Measurements from ENCODE around the gene BRD7.

Gene BRD7

DNA sequence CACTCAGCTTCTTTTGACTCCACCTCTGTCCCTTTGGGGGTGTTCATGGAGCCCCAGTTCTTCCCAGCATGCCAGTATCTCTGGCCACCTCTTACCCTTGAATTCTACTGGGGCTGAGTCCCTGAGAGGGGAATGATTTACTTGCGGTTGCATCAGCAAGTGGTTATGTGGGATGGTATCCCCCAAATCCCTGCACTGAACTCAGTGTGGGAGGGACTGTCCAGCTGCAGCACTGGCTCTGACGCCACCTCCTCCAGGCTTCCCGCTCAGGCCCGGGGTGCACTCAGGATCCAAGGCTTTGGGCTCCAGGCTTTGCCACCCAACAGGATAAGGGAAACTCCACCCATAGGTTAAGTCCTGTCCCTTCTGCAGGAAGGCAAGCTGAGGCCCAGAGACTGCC lies 21.1 kb upstream of the BRD7 start:
- DNase-seq (ENCODE audit: low read depth, low spot score): no peak

DNA sequence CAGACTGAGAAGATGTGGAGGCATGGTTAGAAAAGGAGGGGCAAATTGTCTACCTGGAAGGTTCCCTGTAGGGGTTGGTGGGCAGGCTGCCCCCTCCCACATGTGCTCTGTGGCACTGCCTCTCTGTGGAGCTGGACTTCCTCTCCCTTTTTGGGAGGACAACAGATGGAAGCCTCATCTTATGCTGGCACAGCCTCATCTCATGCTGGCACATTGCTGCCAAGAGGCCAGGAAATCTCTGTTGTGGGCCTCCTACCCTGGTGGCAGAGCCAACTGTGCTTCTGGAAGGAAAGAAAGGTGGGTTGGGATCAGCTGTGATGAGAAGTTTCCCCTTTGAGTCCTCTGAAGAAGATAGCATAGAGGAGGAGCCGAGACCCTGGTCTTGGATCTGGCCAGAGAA lies 19.7 kb upstream of the BRD7 start:
- no peak for DNase-seq (ENCODE audit: low read depth, low spot score)

- no peak for DNase-seq (ENCODE audit: low read depth, low spot score)
These were observed 18.0 kb upstream of the BRD7 start for GRCh38 chr16:50386774-50387173.

DNA sequence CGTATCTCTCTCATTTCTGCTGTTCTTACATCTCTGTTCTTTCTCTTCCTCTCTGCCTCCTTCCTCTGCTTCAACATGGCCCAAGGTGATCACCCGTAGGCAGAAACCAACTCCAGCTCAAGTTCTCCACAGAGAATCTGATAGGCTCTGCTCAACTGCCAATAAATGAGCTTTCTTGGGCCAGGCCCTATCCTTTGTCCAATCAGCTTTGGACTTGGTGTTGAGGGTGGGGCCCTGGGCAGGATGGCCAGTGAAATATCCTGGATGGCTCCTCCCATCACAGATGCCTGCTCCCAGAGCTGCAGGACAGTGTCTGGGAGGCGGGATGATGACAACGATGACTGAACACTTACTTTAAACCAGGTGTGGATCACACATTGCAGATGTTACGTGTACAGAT lies 17.4 kb upstream of the BRD7 start:
- no peak for DNase-seq (ENCODE audit: low read depth, low spot score)

GRCh38 chr16:50384500-50385135 lies 15.8 kb upstream of the BRD7 start:
- DNase-seq (ENCODE audit: low read depth, low spot score): no peak

GRCh38 chr16:50381679-50382440 lies 13.1 kb upstream of the BRD7 start:
- DNase-seq (ENCODE audit: low read depth, low spot score): no peak

DNA sequence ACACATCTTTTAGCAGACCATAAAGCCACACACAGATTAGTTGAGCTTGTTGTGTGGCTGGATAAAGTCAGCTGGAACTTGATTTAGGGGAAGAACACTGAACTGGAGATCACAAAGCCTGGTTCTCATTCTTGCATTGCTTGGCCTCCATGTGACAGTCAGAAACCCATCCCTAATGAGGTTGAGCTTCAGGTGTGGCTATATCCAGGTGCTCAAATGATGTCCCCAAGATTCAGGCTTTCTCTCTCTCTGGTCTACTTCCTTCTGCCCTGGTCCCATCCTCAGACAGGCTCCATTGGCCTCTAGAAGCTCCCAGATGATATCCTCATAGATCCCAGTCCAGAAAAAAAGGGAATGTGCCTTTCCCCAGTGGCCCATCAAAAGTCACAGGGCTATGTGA lies 9.6 kb upstream of the BRD7 start:
- DNase-seq (ENCODE audit: low read depth, low spot score): no peak

- no peak for DNase-seq (ENCODE audit: low read depth, low spot score)
These were observed 8.2 kb upstream of the BRD7 start for GRCh38 chr16:50377001-50377400.

GRCh38 chr16:50373780-50374179 lies 5.0 kb upstream of the BRD7 start:
- no peak for DNase-seq (ENCODE audit: low read depth, low spot score)

- DNase-seq (ENCODE audit: low read depth, low spot score): no peak
These were observed 4.5 kb upstream of the BRD7 start for GRCh38 chr16:50373345-50373701.

DNA sequence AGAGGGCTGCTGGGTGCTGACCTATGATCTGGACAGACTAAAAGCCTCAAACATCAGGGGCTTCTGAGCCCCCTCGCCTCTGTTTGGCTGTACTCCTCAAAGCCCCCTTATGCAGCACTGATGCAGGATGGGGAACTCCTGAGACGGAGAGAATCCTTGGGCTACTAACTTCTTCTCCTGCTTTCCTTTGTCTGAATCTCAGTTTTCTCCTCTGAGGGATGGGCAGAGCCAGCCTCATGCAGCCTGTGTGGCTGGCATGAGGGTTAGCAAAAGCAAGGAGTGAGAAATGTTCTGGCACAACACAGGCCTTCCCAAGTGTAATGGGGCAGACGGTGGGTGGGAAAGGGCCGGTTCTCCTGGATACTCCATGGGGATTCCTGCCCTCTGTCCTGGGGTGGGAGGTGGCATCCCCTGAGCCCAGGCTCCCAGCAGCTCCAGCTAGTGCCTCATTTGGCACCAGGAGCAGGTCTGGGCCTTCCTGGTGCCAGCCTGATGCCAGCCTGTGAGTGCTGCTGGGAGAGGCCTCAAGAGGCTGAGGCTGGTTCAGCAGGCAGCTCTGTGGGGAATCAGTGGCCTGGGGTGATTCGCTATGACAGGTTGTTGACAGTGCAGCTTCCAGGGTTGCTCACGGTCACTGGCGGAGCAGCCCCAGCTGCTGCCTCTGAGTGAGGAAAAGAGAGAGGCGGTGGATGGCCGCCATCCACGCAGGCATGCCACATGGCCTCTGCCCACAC lies 4.0 kb upstream of the BRD7 start:
- no peak for DNase-seq (ENCODE audit: low read depth, low spot score)

- no peak for DNase-seq (ENCODE audit: low read depth, low spot score)
These were observed 3.3 kb upstream of the BRD7 start for GRCh38 chr16:50371936-50372595.

GRCh38 chr16:50371036-50371716 lies 2.4 kb upstream of the BRD7 start:
- DNase-seq (ENCODE audit: low read depth, low spot score): no peak

- no peak for DNase-seq (ENCODE audit: low read depth, low spot score)
These were observed 481 bp upstream of the BRD7 start for GRCh38 chr16:50369133-50369804.

- DNase-seq (ENCODE audit: low read depth, low spot score): no peak
These were observed 895 bp downstream of the BRD7 start for GRCh38 chr16:50367777-50368409.

- no peak for DNase-seq (ENCODE audit: low read depth, low spot score)
These were observed 2.8 kb downstream of the BRD7 start for GRCh38 chr16:50365791-50366575.

- DNase-seq (ENCODE audit: low read depth, low spot score): no peak
These were observed 5.1 kb downstream of the BRD7 start for GRCh38 chr16:50363656-50364055.

DNA sequence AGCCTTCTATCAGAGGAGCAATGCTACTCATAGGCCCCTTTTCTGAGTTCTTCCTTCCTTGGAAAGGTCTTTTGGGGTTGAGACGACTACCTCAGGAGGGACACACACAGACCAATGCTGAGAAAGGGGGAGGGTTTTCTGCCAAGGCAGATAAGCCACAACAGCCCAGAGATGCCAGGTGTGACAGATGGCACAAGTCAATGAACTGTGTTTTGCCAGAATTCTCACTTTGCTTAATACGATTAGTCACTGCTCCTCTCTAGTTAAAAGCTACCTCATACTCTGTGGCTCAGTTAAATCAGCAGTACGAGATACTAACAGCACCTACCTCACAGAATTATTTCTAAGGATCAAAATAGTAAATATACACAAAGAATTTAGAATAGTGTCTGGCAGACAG lies 8.0 kb downstream of the BRD7 start:
- no peak for DNase-seq (ENCODE audit: low read depth, low spot score)

DNA sequence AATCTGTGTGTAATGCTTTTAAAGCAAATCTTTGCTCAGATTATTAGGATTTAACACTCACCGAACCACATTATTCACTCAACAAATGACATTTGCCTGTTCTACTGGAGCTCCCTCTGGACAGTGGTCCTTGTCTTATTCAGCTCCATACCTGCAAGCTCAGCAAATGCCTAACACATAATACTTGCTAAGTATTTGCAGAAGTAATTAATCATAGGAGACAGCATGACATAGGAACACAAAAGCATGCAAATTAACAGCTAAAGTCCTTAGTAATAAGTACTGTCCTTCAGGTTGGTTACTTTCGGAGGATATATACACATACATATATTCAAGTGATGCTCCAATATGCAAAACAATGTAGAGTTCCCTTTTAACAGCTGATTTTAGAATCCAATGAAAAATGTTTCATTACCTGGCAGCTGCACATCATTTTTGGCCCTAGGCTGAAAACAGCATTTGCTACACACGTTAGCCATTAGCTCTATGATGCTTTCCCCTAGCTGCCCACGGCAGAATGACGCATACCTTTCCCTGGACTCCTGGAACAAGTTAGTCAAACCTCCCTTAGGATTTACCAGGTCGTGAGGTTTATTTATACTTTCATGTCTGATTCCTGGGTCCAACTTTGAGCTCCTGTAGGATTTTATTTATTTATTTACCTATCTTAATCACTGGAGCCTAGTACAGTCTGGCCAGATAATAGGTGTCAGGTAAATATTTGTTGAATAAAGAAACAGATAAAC lies 8.6 kb downstream of the BRD7 start:
- DNase-seq (ENCODE audit: low read depth, low spot score): no peak
